Ishikawa (cell line): ENCODE results near the gene TBC1D4.
A peak's percentile ranks its signal among the peaks of the same experiment; 100 is the strongest.

Source experiments
- CEBPB ChIP-seq: IDR thresholded peaks from 2 replicates; pipeline ENCODE4 v1.6.1; 2012
- CREB1 ChIP-seq: IDR thresholded peaks from 2 replicates; pipeline ENCODE4 v1.6.1; 2012; ENCODE audit warnings: low read depth
- EGR1 ChIP-seq: IDR thresholded peaks from 2 replicates; pipeline ENCODE4 v1.6.1; 2012
- EP300 ChIP-seq: IDR thresholded peaks from 2 replicates; pipeline ENCODE4 v1.6.1; 2012; ENCODE audit warnings: borderline replicate concordance
- FOXM1 ChIP-seq: IDR thresholded peaks from 2 replicates; pipeline ENCODE4 v1.6.1; 2012; ENCODE audit warnings: low read depth, borderline replicate concordance
- NFIC ChIP-seq: IDR thresholded peaks from 2 replicates; pipeline ENCODE4 v1.6.1; 2012
- RAD21 ChIP-seq: IDR thresholded peaks from 2 replicates; pipeline ENCODE4 v1.6.1; 2012; ENCODE audit warnings: low read depth
- TAF1 ChIP-seq: IDR thresholded peaks from 2 replicates; pipeline ENCODE4 v1.6.1; 2012; ENCODE audit warnings: low read depth, mild to moderate bottlenecking
- TCF12 ChIP-seq: IDR thresholded peaks from 2 replicates; pipeline ENCODE4 v1.6.1; 2012; ENCODE audit warnings: low read depth
- TEAD4 ChIP-seq: IDR thresholded peaks from 2 replicates; pipeline ENCODE4 v1.6.1; 2012
- YY1 ChIP-seq: IDR thresholded peaks from 2 replicates; pipeline ENCODE4 v1.6.1; 2012; ENCODE audit warnings: low read depth
- ZBTB7A ChIP-seq: IDR thresholded peaks from 2 replicates; pipeline ENCODE4 v1.6.1; 2012; ENCODE audit warnings: low read depth
- TF ChIP-seq, protein P1 (sequence below): IDR thresholded peaks from 2 replicates; pipeline ENCODE4 v1.6.1; 2012
- TF ChIP-seq, protein P2 (sequence below): IDR thresholded peaks from 2 replicates; pipeline ENCODE4 v1.6.1; 2012
- TF ChIP-seq, protein P3 (sequence below): IDR thresholded peaks from 2 replicates; pipeline ENCODE4 v1.6.1; 2012; ENCODE audit warnings: low read depth, mild to moderate bottlenecking

Gene TBC1D4

DNA sequence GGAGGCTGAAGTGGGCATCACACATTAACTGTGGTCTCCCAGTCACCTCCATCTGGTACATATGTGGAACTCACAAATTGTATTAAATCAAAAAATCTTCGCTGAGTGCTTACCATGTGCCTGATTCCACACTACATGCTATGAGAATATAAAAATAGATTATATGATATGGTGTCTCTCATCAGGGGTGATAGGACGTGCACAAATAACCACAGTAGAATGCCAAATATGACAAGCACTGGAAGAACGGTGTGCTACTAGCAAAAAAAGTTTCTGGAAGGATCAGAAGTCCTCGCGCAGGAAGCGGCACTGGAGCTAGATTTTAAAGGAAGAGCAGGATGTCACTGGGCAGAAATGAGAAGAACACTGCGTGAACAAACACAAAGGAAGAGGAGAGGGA is 62.3 kb downstream of the TBC1D4 start:
- TF ChIP-seq TAF1 (no peak), TCF12 (no peak), EGR1 (no peak)
- TF ChIP-seq, protein P1, sequence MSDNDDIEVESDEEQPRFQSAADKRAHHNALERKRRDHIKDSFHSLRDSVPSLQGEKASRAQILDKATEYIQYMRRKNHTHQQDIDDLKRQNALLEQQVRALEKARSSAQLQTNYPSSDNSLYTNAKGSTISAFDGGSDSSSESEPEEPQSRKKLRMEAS, result no peak

- no peak for TF ChIP-seq CEBPB
- TF ChIP-seq EP300, result no peak
These were observed 63.0 kb downstream of the TBC1D4 start for GRCh38 chr13:75418997-75419396.

DNA sequence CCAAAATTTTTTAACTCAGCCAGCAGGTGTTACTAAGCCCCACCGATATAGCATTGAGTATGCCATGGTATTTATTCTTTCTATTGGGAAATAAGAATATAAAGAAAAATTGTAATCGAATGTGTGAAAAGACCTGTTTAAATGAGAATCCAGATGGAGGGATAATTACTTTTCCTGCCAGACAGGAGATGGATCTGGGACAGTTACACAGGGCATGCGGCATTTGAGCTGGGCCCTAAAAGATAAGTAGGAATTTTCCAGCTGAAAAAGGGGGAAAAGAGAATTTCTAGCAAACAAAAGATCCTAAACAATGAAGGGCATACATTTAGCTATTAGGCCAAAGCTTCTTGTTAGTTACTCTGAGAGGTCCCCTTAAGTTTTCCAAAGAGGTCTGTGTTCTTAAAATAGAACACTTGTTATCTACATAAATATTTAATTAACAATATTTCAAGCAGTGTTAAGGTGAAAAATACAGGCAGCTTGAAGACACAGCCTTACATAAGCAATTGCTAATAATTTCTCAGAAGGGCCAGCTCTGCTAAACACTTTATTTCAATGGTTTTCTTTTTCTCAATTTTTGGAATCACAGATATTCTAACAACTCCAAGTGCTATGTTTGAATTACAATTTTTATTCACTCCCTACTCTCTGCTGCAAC is 63.7 kb downstream of the TBC1D4 start:
- TF ChIP-seq RAD21, result no peak
- no peak for TF ChIP-seq TEAD4
- TF ChIP-seq NFIC, result no peak
- TF ChIP-seq YY1, result no peak
- TF ChIP-seq FOXM1, result no peak
- TF ChIP-seq, protein P2, sequence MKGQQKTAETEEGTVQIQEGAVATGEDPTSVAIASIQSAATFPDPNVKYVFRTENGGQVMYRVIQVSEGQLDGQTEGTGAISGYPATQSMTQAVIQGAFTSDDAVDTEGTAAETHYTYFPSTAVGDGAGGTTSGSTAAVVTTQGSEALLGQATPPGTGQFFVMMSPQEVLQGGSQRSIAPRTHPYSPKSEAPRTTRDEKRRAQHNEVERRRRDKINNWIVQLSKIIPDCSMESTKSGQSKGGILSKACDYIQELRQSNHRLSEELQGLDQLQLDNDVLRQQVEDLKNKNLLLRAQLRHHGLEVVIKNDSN, result no peak
- no peak for TF ChIP-seq ZBTB7A

DNA sequence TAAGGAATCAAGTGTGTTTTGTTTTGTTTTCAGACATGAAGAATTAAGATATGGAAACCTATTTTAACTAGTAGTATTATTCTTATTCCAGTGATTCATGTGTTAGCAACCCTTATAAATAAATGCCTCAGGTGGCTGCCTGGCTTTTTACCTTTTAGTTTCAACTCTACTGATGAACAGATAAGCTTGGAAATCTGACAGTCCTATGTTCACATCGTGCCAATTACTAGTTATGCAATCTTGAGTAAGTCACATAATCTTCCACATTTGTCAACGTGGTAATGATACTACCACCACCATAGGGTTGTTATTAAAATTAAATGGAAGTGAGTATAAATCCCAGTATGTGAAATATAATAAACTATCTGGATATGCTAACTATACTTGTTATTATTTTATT is 64.3 kb downstream of the TBC1D4 start:
- TF ChIP-seq NFIC (no peak), ZBTB7A (no peak), YY1 (no peak), CEBPB (no peak), TAF1 (no peak), TCF12 (no peak), CREB1 (no peak), RAD21 (no peak), EP300 (no peak)
- TF ChIP-seq, protein P3, sequence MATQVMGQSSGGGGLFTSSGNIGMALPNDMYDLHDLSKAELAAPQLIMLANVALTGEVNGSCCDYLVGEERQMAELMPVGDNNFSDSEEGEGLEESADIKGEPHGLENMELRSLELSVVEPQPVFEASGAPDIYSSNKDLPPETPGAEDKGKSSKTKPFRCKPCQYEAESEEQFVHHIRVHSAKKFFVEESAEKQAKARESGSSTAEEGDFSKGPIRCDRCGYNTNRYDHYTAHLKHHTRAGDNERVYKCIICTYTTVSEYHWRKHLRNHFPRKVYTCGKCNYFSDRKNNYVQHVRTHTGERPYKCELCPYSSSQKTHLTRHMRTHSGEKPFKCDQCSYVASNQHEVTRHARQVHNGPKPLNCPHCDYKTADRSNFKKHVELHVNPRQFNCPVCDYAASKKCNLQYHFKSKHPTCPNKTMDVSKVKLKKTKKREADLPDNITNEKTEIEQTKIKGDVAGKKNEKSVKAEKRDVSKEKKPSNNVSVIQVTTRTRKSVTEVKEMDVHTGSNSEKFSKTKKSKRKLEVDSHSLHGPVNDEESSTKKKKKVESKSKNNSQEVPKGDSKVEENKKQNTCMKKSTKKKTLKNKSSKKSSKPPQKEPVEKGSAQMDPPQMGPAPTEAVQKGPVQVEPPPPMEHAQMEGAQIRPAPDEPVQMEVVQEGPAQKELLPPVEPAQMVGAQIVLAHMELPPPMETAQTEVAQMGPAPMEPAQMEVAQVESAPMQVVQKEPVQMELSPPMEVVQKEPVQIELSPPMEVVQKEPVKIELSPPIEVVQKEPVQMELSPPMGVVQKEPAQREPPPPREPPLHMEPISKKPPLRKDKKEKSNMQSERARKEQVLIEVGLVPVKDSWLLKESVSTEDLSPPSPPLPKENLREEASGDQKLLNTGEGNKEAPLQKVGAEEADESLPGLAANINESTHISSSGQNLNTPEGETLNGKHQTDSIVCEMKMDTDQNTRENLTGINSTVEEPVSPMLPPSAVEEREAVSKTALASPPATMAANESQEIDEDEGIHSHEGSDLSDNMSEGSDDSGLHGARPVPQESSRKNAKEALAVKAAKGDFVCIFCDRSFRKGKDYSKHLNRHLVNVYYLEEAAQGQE, result no peak

DNA sequence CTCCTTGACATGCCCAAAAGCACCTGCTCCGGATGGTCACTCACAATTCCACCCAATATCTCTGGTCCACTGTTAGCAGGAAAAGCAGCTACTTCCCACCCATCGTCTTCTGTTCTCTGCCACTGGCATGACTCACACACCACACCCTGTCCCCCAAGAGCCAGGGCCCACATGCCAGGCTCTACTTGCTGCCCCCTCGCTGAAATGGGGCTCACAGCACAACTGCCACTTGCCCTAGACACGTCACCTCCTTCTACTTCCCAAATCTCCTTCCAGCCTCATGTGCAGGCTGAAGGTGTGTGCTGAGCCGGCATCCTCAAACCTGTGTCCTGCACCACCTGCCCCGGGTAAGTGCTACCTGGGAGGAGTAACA is 65.0 kb downstream of the TBC1D4 start:
- TF ChIP-seq, protein P3, result no peak
- TF ChIP-seq EGR1 (no peak), ZBTB7A (no peak), CREB1 (no peak), TCF12 (no peak)
- TF ChIP-seq, protein P1, result no peak

GRCh38 chr13:75416327-75417011 is 65.5 kb downstream of the TBC1D4 start:
- TF ChIP-seq FOXM1 (no peak), YY1 (no peak), ZBTB7A (no peak), NFIC (no peak), TAF1 (no peak)
- TF ChIP-seq, protein P1, result no peak

- TF ChIP-seq, protein P1, result no peak
- TF ChIP-seq NFIC, result no peak
- peak; percentile 60 for TF ChIP-seq CEBPB
These were observed 66.3 kb downstream of the TBC1D4 start for GRCh38 chr13:75415694-75416093.
